Kidney (tissue), 14 donors: Measurements from ENCODE around the gene EPS8L2. TPM values are rescaled to one million over a fixed set of nuclear protein-coding genes. Genes with fewer than 3 reads are reported as not detected.

Source experiments
- DNase-seq, 5 donors: peaks; one replicate each; pipeline ENCODE4 v3.0.0-alpha.2; 2013 to 2020
- FAIRE-seq: peaks from 2 replicates; lab custom pipeline; 2012; peaks lifted over from hg19 to GRCh38; lab: Jason Lieb, UNC
- H3K27ac ChIP-seq, 2 donors: one replicate each; pipeline ENCODE4 v1.7.0; 2013; ENCODE audit warnings: low read depth in 2 of 2, low read length in 2 of 2, inconsistent platforms in 1 of 2
- H3K27me3 ChIP-seq: one replicate; pipeline ENCODE4 v1.7.1; 2013; ENCODE audit warnings: low read length, inconsistent platforms; ENCODE audit not compliant: control insufficient read depth, insufficient read depth
- H3K36me3 ChIP-seq, 3 donors: one replicate each; pipeline versions ENCODE4 v1.7.0 to v1.7.1; 2013; ENCODE audit warnings: low read length in 3 of 3, control low read depth in 1 of 3, inconsistent platforms in 1 of 3; ENCODE audit not compliant: insufficient read depth in 3 of 3, control insufficient read depth in 2 of 3
- H3K4me1 ChIP-seq, 3 donors: one replicate each; pipeline versions ENCODE4 v1.7.0 to v1.7.1; 2013; ENCODE audit warnings: low read length in 3 of 3, inconsistent platforms in 1 of 3, low read depth in 1 of 3; ENCODE audit not compliant: control insufficient read depth in 2 of 3, insufficient read depth in 2 of 3
- H3K4me3 ChIP-seq, 3 donors: one replicate each; pipeline versions ENCODE4 v1.7.0 to v1.8.1; 2013; ENCODE audit warnings: low read length in 3 of 3, control low read depth in 1 of 3, inconsistent platforms in 1 of 3
- H3K9ac ChIP-seq, 3 donors: one replicate each; pipeline versions ENCODE4 v1.7.0 to v1.7.1; 2013; ENCODE audit warnings: low read length in 3 of 3, control low read depth in 1 of 3, inconsistent platforms in 1 of 3
- H3K9me3 ChIP-seq, 3 donors: one replicate each; pipeline versions ENCODE4 v1.7.0 to v1.7.1; 2013; ENCODE audit warnings: low read length in 3 of 3, control low read depth in 1 of 3, inconsistent platforms in 1 of 3; ENCODE audit not compliant: control insufficient read depth in 2 of 3, insufficient read depth in 1 of 3
- CTCF ChIP-seq: IDR thresholded peaks from 3 replicates; pipeline ENCODE4 v1.5.1; 2012; ENCODE audit warnings: mild to moderate bottlenecking, moderate library complexity, borderline replicate concordance; ENCODE audit not compliant: insufficient read depth; ENCODE audit errors: extremely low read depth
- intact Hi-C: fragments of 100-400 bp; cut with DNase I; formaldehyde crosslinking; loops from one replicate; pipeline ENCODE4 v1.11.1; 2022
- polyA plus RNA-seq: library from polyadenylated mRNA; stranded (reverse); fragments of 350-450 nt; fragmentation: Illumina TruSeq; extraction: RNeasy Lipid Tissue Mini Kit (QIAGEN cat#74804); gene quantifications from one replicate; pipeline ENCODE4 v1.2.3, GENCODE V29; 2014; ENCODE audit warnings: low read depth, low replicate concordance; ENCODE audit not compliant: insufficient read depth
- total RNA-seq: library from RNA; stranded (reverse); fragmentation: NEBNext Ultra II Directional; extraction: Animal tissue kit (Norgen Biotek cat#: 25700); gene quantifications from one replicate; pipeline ENCODE4 v1.2.1, GENCODE V29; 2021
- donor health status: control.
- donor health status: control.
- donor health status: control.
- donor health status: control.
- donor health status: control.
- donor health status: DM: yes; HTN: yes; CAD: no.
- donor health status: Normal renal cell carcinoma (clear cell type).

The EPS8L2 gene
- total and polyA plus RNA-seq, 2 donors from 2014 or later = 199 to 287 TPM

GRCh38 chr11:706957-707816, 1.2 kb downstream of the EPS8L2 start:
- Histone ChIP-seq H3K36me3 (no peaks in the 10 kb centered on the region), H3K27ac (peak overlapping the region; percentile 90 to 92), H3K9me3 (no peaks in the 10 kb centered on the region), H3K4me1 (peaks cover 0 to 61% (median 27%) of the 10 kb centered on the region in 3 donors), H3K27me3 (no peaks in the 10 kb centered on the region), H3K4me3 (peak overlapping the region; percentile 47 to 74 (median 73)), H3K9ac (peak overlapping the region in 2 of 3 donors; percentile 32 to 84)
- TF ChIP-seq CTCF = no peak
- DNase-seq (peak in 4 of 5 donors; percentile 42 to 87 (median 69)), FAIRE-seq (no peak)
- intact Hi-C loops = no loop called here

GRCh38 chr11:707817-708420, 1.9 kb downstream of the EPS8L2 start:
- Histone ChIP-seq H3K9me3 (no peaks in the 10 kb centered on the region), H3K4me1 (peaks cover 0 to 62% (median 21%) of the 10 kb centered on the region in 3 donors), H3K27ac (peak overlapping the region; percentile 90 to 92), H3K27me3 (no peaks in the 10 kb centered on the region), H3K36me3 (no peaks in the 10 kb centered on the region), H3K9ac (peak overlapping the region in 2 of 3 donors; percentile 48 to 84), H3K4me3 (peak overlapping the region in 1 of 3 donors; percentile 74)
- intact Hi-C loops = no loop called here
- no peak for TF ChIP-seq CTCF
- FAIRE-seq (no peak), DNase-seq (peak; percentile 65 to 93 (median 75))

GRCh38 chr11:708511-708910, 2.5 kb downstream of the EPS8L2 start:
- Histone ChIP-seq H3K27me3 (no peaks in the 10 kb centered on the region), H3K4me1 (peaks cover 0 to 57% (median 21%) of the 10 kb centered on the region in 3 donors), H3K4me3 (peak overlapping the region in 1 of 3 donors; percentile 74), H3K27ac (peak overlapping the region; percentile 90 to 92), H3K9me3 (no peaks in the 10 kb centered on the region), H3K9ac (peak overlapping the region in 2 of 3 donors; percentile 40 to 48), H3K36me3 (no peaks in the 10 kb centered on the region)
- intact Hi-C loops = no loop called here
- FAIRE-seq (no peak), DNase-seq (no peak)
- TF ChIP-seq CTCF = no peak
